Skin epidermis (tissue), 12 donors: ENCODE measurements around the gene RET.
A peak's percentile ranks its signal among the peaks of the same experiment; 100 is the strongest.
"Not testable (repeated sequence)": the region's sequence is repeated elsewhere in the genome, so short reads cannot be mapped to it uniquely, and the experiment has no call there.

Experiments used
- H3K27ac ChIP-seq, 21 experiments: fragments of 200-600 bp; sonication (generic) in 11 of 21; one replicate each; pipeline ENCODE4 v1.5.0; 2020; ENCODE audit warnings: mild to moderate bottlenecking in 3 of 21, inconsistent platforms in 2 of 21, moderate library complexity in 2 of 21
- H3K4me3 ChIP-seq, 7 experiments: fragments of 200-600 bp; sonication (generic) in 2 of 7; one replicate each; pipeline ENCODE4 v1.5.0; 2020; ENCODE audit warnings: inconsistent platforms in 2 of 7, mild to moderate bottlenecking in 2 of 7, moderate library complexity in 1 of 7

The RET gene

DNA sequence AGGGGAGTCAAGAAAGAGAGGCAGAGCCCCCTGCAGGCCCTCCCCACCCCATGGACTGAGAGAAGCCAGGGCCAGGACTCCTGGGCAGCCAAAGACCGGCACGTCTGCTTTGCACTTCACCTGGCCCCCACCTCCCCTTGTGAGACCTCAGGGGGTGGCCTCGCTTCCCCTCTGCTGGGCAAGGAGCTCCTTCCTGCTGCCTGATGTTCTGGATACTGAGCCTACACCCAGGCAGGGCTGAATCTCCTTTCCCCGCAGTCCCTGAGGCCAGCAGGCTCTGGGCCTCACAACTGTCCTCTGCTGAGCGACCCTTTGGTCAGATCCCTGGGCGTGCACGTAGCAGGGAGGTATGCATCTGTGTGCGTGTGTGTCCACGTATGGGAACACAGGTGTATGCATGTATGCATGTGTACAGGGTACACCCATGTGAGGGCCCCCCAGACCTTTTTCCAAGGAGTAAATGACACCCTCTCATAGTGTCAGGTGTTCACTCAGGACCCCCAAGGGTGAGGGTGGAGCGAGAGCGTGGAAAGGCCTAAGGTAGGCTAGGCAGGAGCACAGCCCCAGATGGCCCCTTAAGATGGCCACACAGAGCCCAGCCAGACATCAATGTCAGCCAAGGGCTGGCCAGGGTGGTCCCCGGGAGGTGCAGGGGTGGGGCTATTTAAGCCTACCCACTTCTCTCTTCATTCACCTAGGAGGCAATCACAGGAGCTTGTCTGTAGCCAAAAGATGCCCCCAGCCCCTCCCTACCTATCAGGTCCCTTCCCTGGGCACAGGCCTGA is 1.9 kb upstream of the RET start:
- no peak overlapping the region for H3K27ac ChIP-seq
- H3K4me3 ChIP-seq, result no peak overlapping the region

- no peak overlapping the region for H3K27ac ChIP-seq
- H3K4me3 ChIP-seq, result no peak overlapping the region
Observed at GRCh38 chr10:43075612-43076003, 1.3 kb upstream of the RET start.

DNA sequence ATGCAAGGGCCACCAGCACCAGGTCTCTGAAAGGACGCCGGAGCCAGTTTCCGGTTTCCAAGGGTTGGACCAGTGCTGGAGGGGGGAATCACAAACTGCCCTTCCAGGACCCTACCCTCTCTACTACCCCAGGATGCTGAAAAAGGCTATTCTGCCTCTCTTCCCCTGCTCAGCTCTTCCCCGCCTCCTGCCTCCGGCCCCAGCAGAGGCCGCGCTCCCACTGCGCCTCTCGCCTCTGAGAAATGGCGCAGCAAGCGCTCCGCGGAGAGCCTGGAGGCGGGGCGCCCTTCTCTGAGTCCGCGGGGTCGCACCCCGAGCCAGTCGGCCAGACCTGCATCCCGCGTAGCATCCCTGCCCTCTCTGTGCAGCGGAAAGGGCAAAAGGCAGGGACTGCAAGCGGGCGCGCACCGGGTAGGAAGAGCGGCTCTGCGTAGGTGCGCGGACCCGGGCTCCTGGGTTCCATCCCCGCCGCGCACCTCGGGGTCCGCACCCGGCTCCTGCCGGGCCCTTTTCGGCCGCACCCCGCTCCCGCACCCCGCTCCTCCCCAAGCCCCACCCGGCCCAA is 476 bp upstream of the RET start:
- Histone ChIP-seq H3K27ac (no peak overlapping the region), H3K4me3 (peak overlapping the region; percentile 22 to 51 (median 39))

GRCh38 chr10:43077421-43078171 is 727 bp downstream of the RET start:
- Histone ChIP-seq H3K4me3 (peak overlapping the region; percentile 22 to 51 (median 39)), H3K27ac (no peak overlapping the region)

DNA sequence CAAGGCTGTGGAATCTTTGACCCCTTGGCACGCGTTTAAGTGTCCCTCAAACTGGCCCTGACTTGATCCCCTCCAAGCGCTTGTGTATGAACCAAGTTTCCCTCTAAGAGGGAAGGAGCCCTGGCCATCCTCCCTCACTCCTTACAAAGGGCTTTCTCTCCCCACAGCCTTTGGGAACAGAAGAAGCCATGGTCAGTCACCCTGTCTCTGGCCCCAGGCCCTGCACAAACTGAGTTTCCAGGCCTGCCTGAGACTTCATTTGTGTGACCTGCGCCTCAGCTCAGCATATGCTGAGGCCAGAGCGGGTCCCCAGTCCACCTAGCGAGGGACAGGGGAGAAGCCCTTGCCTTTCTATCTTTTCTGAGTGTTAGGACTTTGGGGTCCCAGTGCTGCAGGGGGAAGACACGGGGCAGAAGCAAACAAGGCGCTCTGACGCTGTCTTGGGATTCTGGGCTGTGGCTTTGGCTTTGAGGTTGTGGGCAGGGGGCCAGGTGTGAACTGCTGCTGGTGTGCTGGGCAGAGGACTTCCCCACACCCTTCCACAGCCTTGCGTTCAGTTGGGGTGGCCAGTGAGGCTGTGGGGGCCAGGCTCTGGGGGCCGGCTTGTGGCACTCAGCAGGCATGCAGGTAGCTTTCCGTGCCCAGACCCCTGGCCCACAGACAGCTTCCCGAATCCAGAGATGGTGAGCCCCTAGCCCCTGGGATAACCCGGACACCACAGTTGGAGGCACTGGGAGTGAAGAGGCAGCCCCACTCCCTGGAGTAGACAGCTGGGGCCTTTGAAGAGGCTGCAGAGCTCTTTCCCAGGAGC is 1.5 kb downstream of the RET start:
- H3K4me3 ChIP-seq, result no peak overlapping the region
- no peak overlapping the region for H3K27ac ChIP-seq

GRCh38 chr10:43078986-43079273 is 2.1 kb downstream of the RET start:
- no peak overlapping the region for H3K4me3 ChIP-seq
- H3K27ac ChIP-seq, result no peak overlapping the region

DNA sequence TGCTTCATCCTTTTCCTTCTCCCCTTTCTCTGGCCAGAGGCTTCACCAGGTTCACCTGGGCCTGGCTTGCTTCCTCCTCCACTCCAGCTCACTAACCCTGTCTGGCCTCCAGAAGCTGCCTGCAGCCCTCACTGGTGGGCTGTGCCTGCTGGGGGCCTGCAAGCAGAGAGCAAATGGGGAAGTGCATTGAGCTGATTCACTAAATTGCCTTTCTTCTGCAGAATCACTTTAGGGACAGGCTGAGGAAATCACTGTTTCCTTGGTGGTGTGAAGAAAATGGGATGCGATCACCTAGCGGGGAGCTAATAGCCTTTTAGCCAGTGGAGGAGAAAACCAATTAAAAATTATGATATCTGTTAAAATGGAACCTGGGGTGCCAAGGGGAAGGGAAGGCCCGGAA is 3.0 kb downstream of the RET start:
- Histone ChIP-seq H3K27ac (no peak overlapping the region), H3K4me3 (no peak overlapping the region)

DNA sequence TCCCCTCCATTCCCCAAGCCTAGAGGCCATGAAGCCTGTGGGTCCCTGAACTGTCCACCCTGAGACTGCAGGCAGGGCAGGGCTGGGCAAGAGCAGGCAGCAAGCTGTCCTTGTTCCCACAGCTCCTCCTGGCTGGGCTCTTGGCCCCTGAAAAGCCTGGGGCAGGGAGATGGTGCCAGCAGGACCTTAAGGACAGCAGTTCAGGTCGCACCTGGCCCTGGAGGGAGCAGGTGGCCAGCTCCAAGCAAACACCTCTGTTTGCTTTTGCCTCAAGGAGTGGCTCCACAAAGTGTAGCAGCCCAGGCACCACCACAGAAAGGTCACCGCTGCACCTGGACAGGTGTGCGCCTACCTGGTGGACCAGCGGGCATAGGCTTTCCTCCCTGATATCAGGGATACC is 5.2 kb downstream of the RET start:
- no peak overlapping the region for H3K27ac ChIP-seq
- H3K4me3 ChIP-seq, result no peak overlapping the region

DNA sequence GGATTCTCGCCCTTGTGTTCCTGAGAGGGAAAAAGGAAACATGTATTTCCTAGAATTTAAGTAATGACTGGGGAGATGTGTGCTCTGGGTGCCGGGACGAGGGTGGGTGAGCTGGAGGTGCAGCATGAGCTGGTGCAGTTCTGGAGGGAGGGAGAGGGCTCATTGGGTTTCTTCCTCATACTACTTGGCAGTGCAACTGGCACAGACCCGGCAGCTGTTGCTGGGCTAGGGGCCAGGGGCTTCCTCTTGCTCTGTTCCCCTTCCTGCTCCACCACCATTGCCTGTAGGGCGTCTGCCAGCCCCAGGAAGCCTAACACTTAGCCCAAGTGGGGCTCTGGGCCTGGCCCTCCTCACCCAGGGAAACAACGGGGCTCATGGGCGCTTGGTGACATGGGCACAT is 5.9 kb downstream of the RET start:
- H3K27ac ChIP-seq, result no peak overlapping the region
- no peak overlapping the region for H3K4me3 ChIP-seq

GRCh38 chr10:43083764-43084163 is 6.9 kb downstream of the RET start:
- H3K27ac ChIP-seq, result no peak overlapping the region
- no peak overlapping the region for H3K4me3 ChIP-seq

GRCh38 chr10:43084812-43085211 is 7.9 kb downstream of the RET start:
- Histone ChIP-seq H3K4me3 (no peak overlapping the region), H3K27ac (no peak overlapping the region)

- no peak overlapping the region for H3K27ac ChIP-seq
- no peak overlapping the region for H3K4me3 ChIP-seq
Observed at GRCh38 chr10:43086321-43086942, 9.6 kb downstream of the RET start.

- H3K27ac ChIP-seq, result no peak overlapping the region
Observed at GRCh38 chr10:43089519-43089918, 12.7 kb downstream of the RET start.

GRCh38 chr10:43090188-43090587 is 13.3 kb downstream of the RET start:
- H3K4me3 ChIP-seq, result no peak overlapping the region
- no peak overlapping the region for H3K27ac ChIP-seq

More at GRCh38 chr10:43089519-43089918, 12.7 kb downstream of the RET start:
- no peak overlapping the region for H3K4me3 ChIP-seq

GRCh38 chr10:43090664-43091063 is 13.8 kb downstream of the RET start:
- Histone ChIP-seq H3K27ac (no peak overlapping the region), H3K4me3 (no peak overlapping the region)

GRCh38 chr10:43091846-43092245 is 15.0 kb downstream of the RET start:
- Histone ChIP-seq H3K4me3 (no peak overlapping the region), H3K27ac (no peak overlapping the region)

GRCh38 chr10:43093423-43094076 is 16.7 kb downstream of the RET start:
- H3K4me3 ChIP-seq, result no peak overlapping the region

DNA sequence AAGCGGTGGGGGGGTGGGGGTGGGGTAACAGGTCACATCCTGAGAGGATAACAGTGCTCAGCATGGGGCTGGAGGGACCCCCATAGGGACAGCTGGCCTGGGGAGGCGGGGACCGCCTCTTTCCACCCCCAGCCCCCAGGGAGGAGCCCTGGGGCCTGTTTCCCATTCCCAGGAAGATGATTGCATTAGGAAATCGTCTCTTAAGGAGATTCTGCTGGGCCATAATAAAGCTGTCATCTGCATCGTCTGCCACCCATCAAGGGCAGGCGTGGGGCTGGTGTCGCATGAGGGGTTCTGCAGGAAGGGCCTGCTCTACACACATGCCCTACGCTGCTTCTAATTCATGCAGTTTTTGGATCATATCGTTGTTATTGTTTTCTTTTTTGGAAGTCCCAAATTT is 17.2 kb downstream of the RET start:
- Histone ChIP-seq H3K27ac (no peak overlapping the region), H3K4me3 (no peak overlapping the region)

More at GRCh38 chr10:43093423-43094076, 16.7 kb downstream of the RET start:
- H3K27ac ChIP-seq, result no peak overlapping the region

- H3K27ac ChIP-seq, H3K4me3 ChIP-seq: not testable (repeated sequence)
Observed at GRCh38 chr10:43099339-43099738, 22.5 kb downstream of the RET start.
